SU-DHL-6 (cell line): Measurements from ENCODE around the gene BCAS4.

ENCODE experiments used
- EZH2phosphoT487 ChIP-seq: fragments of 200-600 bp; sonication (generic), shearing (Covaris generic); conservative IDR thresholded peaks from 2 replicates; pipeline ENCODE4 v1.6.1; 2018; ENCODE audit warnings: mild to moderate bottlenecking, antibody characterized with exemption, low read length, moderate library complexity, mixed read lengths
- TF ChIP-seq, protein P1 (sequence below): fragments of 200-600 bp; sonication (generic); IDR thresholded peaks from one replicate; pipeline ENCODE4 v1.5.1; 2017; ENCODE audit warnings: antibody characterized with exemption, mild to moderate bottlenecking, low read length, moderate library complexity; ENCODE audit not compliant: insufficient read depth, poor library complexity, severe bottlenecking

- TF ChIP-seq, protein P1, sequence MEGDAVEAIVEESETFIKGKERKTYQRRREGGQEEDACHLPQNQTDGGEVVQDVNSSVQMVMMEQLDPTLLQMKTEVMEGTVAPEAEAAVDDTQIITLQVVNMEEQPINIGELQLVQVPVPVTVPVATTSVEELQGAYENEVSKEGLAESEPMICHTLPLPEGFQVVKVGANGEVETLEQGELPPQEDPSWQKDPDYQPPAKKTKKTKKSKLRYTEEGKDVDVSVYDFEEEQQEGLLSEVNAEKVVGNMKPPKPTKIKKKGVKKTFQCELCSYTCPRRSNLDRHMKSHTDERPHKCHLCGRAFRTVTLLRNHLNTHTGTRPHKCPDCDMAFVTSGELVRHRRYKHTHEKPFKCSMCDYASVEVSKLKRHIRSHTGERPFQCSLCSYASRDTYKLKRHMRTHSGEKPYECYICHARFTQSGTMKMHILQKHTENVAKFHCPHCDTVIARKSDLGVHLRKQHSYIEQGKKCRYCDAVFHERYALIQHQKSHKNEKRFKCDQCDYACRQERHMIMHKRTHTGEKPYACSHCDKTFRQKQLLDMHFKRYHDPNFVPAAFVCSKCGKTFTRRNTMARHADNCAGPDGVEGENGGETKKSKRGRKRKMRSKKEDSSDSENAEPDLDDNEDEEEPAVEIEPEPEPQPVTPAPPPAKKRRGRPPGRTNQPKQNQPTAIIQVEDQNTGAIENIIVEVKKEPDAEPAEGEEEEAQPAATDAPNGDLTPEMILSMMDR, result no peak
- TF ChIP-seq EZH2phosphoT487, result no peak
Observed at GRCh38 chr20:50799890-50800550, 5.2 kb downstream of the BCAS4 start.
